OCI-LY1 (cell line): Measurements from ENCODE around the gene RPL38.

Experiments used
- EZH2 ChIP-seq: fragments of 200-600 bp; sonication (generic), shearing (Covaris generic); IDR thresholded peaks from 2 replicates; pipeline ENCODE4 v1.8.0; 2017; ENCODE audit warnings: borderline replicate concordance, mixed run types, mild to moderate bottlenecking, antibody characterized with exemption, low read length, moderate library complexity, mixed read lengths
- TF ChIP-seq, protein P1 (sequence below): fragments of 200-600 bp; sonication (generic), shearing (Covaris generic); IDR thresholded peaks from 2 replicates; pipeline ENCODE4 v1.5.1; 2017; ENCODE audit warnings: mild to moderate bottlenecking, antibody characterized with exemption, low read length, moderate library complexity, mixed read lengths

DNA sequence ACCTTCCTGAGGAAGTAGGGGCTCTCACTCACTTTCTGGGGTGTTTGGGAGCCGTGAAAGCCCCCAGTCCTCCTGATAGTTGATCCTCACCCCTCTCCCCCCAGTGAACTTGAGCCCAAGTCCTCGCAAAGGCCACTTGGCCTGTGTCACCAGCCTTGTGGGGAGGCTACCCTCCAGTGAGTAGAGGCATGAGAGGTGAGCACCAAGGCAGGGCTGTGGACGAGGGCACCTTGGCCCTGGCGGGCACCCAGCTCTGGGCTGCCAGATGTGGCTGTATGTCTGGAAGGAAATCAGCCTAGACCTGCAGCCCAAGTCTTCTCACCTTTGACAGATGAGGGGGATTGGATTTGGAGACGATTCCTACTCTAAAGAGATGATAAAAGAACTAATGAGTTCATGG lies 13.0 kb downstream of the RPL38 start:
- TF ChIP-seq, protein P1, sequence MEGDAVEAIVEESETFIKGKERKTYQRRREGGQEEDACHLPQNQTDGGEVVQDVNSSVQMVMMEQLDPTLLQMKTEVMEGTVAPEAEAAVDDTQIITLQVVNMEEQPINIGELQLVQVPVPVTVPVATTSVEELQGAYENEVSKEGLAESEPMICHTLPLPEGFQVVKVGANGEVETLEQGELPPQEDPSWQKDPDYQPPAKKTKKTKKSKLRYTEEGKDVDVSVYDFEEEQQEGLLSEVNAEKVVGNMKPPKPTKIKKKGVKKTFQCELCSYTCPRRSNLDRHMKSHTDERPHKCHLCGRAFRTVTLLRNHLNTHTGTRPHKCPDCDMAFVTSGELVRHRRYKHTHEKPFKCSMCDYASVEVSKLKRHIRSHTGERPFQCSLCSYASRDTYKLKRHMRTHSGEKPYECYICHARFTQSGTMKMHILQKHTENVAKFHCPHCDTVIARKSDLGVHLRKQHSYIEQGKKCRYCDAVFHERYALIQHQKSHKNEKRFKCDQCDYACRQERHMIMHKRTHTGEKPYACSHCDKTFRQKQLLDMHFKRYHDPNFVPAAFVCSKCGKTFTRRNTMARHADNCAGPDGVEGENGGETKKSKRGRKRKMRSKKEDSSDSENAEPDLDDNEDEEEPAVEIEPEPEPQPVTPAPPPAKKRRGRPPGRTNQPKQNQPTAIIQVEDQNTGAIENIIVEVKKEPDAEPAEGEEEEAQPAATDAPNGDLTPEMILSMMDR, result no peak
- no peak for TF ChIP-seq EZH2
